HEK293T (cell line): ENCODE data around the gene STX19.
"Not testable (repeated sequence)": the region's sequence is repeated elsewhere in the genome, so short reads cannot be mapped to it uniquely, and the experiment has no call there.

Source experiments
- CTCF ChIA-PET: fragments of 350-600 bp; formaldehyde crosslinking; extraction: SDS; loops from one replicate; lab custom pipeline; 2021; ENCODE audit warnings: antibody characterized with exemption, inconsistent platforms; lab: Yijun Ruan, JAX
- POLR2A ChIA-PET: fragments of 350-600 bp; formaldehyde crosslinking; extraction: SDS; loops from one replicate; lab custom pipeline; 2020; ENCODE audit warnings: antibody characterized with exemption, inconsistent platforms; lab: Yijun Ruan, JAX
- DNase-seq: peaks from one replicate; pipeline ENCODE4 v3.0.0; 2012; ENCODE audit warnings: mixed read lengths; ENCODE audit errors: extremely low spot score
- BHLHE40 ChIP-seq: fragments of 450-650 bp; IDR thresholded peaks from 2 replicates; pipeline ENCODE4 v1.6.1; 2016; ENCODE audit warnings: mild to moderate bottlenecking, moderate library complexity, borderline replicate concordance
- ELF4 ChIP-seq: fragments of 450-650 bp; IDR thresholded peaks from 2 replicates; pipeline ENCODE4 v1.6.1; 2017; ENCODE audit warnings: antibody characterized with exemption
- FOXK2 ChIP-seq: fragments of 450-650 bp; IDR thresholded peaks from 2 replicates; pipeline ENCODE4 v1.6.1; 2016; ENCODE audit warnings: mild to moderate bottlenecking
- FOXM1 ChIP-seq: fragments of 450-650 bp; IDR thresholded peaks from 2 replicates; pipeline ENCODE4 v1.6.1; 2017; ENCODE audit warnings: mild to moderate bottlenecking, borderline replicate concordance
- L3MBTL2 ChIP-seq: fragments of 450-650 bp; conservative IDR thresholded peaks from 2 replicates; pipeline ENCODE4 v1.6.1; 2016; ENCODE audit warnings: mild to moderate bottlenecking
- NFRKB ChIP-seq: fragments of 450-650 bp; IDR thresholded peaks from 2 replicates; pipeline ENCODE4 v1.6.1; 2016; ENCODE audit warnings: mild to moderate bottlenecking, moderate library complexity
- SP1 ChIP-seq: fragments of 450-650 bp; IDR thresholded peaks from 2 replicates; pipeline ENCODE4 v1.6.1; 2017
- ZNF384 ChIP-seq: fragments of 450-650 bp; IDR thresholded peaks from 2 replicates; pipeline ENCODE4 v1.6.1; 2016
- TF ChIP-seq, protein P1 (sequence below): fragments of 450-650 bp; IDR thresholded peaks from 2 replicates; pipeline ENCODE4 v1.6.1; 2016

The STX19 gene

DNA sequence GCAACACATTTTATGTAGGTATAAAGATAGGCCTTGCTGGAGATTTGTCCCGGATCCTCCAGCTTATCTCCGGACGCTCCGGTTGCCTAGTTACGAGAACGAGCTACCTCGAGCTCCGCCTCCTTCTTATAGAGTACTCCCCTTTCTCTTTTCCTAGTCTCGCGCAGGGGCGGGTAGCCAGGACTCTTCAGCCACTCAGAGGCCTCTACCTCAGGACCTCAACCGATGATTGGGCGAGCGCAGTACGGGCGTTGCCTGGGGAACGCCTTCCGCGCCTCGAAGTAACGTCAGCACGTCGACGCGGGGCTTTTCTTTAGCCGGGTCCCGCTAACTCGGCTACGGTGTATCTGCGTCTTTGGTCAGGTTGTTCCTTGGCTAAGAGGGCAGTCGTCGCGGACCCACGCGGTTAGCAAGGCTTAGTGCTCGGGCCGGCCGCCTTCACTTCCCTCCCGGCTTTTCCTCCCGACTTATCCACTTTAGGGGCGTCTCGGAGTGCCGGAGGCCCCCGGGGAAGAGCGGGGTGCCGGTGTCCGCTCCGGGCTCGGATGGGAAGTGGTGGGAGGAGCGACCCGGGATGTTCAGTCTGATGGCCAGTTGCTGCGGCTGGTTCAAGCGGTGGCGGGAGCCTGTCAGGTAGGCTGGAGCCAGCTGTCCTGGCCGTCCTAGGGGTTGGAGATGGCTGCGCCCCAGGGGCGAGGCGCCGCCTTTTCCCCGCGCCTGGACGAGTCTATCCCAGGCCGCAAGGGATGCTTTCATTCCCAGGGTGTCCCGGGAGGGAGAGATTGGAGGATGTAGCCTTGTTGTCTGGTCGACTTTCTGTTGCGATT is 48.3 kb downstream of the STX19 start, which contains the start of gene ARL13B:
ARL13B (plus strand) TSS at position 306 of the 827 bp plus-strand sequence; CDS start at position 575, 269 bp downstream.
- CTCF ChIA-PET, result no interaction called here
- DNase-seq, result peak; percentile 89
- TF ChIP-seq ELF4 (no peak), L3MBTL2 (peak; percentile 61)
- POLR2A ChIA-PET, result interaction anchor here (0.6 to 1.8 kb wide), 7 partner anchors 8 to 83 kb away, joined by 3 to 10 read pairs (median 3); partner anchors contain the start of genes DHFR2 and NSUN3

DNA sequence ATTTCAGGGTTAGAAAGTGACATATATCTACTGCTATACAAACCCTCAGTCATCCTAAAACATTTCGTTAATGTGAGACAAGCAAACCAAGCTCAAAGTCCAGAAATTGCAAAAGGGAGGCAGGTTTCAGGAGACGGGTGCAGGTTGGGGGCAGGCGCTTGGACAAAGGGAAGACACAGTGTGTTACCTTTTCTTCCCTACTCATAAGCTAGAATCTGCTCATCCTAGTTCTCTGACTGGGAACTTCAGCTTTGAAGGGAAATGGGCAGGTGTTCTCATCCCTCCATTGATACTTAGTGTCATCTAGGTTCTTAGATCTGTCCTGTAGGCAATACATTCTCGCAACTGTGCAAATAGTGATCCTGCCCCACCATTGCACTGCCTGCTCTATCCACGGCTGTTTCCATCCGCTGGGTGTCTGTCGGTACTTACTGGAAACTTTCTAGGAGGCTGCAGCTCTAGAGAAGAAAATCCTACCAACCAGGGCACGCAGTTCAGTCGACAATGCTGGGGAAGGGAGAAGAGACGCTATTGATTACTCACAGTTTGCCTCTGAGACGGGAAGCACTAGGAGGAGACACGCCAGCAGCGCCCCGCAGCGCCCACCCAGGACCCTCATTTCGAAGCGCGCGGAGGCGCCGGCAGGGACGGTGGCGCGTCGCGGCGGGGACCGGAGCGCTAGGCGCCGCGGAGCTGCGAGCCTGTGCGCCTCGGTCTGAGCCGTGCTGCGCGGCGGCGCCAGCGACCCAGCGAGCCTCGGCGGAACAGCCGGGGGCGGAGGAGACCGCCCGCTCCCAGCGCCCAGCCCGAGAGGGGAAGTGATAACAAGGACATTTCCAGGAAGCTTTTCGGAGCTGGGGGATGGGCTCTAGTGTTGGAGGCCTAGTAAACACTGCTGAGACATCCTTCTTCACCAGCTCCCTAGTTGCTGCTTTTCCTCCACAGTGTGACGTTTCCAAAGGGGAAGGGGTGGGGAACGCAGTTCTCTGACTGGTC is 55.0 kb downstream of the STX19 start, which contains the start of gene PROS1:
PROS1 (minus strand) TSS at position 766 of the 996 bp plus-strand sequence; CDS start at position 619, 147 bp downstream.
- CTCF ChIA-PET, result interaction anchor here (0.6 kb wide), 1 partner anchor 1780 kb away, joined by 11 read pairs; no protein-coding TSS in a partner anchor
- peak; percentile 64 for DNase-seq
- POLR2A ChIA-PET, result interaction anchor here (0.8 to 2.2 kb wide), 12 partner anchors 9 to 383 kb away, joined by 3 to 15 read pairs (median 3); partner anchors contain the start of genes DHFR2 and NSUN3
- TF ChIP-seq FOXK2 (no peak), FOXM1 (0 out of 2 replicates have a peak, but pooled peaks have one; percentile 23)

DNA sequence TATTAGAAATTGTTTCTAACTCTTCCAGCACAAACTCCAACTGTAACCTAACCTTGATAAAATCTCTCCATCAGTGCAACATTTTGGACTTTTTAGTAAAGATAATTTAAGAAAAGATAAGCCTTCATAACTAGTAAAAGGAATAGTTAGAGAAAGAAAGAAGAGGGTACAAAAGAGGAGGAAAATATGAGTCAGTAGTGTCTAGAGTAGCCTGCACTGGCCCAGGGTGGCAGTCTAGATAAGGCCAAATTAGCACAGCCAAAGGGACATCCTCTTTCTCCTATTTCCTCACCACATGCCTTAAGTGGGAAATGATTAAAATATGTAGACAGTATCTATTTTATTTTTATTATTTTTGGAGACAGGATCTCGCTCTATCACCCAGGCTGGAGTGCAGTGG is 58.4 kb downstream of the STX19 start:
- ChIA-PET CTCF (no interaction called here), POLR2A (interaction anchor here (2.1 kb wide), 1 partner anchor 93 kb away, joined by 10 read pairs; the partner anchor contains the start of genes DHFR2 and NSUN3)
- TF ChIP-seq SP1 (no peak), ELF4 (no peak), BHLHE40 (no peak), FOXK2 (no peak), FOXM1 (no peak), NFRKB (no peak)
- DNase-seq, result no peak

DNA sequence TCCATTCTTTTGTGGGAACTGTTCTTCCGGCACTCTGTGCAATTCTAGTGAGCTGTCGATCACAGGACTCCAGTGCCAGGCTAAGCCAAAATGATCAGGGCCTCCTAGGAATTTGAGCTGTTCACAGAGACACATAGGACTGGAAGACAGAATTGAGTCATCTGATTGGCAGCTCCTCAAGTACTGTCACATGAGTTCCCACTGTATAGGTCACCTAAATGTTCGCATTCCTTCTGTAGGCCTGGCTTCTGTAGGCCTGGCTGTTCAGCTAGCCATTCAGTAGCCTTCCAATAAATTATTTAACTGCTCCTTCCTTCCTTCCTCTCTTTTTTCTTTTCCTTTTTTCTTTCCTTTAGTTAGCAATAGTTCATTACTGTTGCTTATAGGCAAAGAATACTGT is 59.0 kb downstream of the STX19 start:
- ChIA-PET CTCF (no interaction called here), POLR2A (interaction anchor here (2.1 kb wide), 1 partner anchor 93 kb away, joined by 10 read pairs; the partner anchor contains the start of genes DHFR2 and NSUN3)
- DNase-seq, result no peak
- TF ChIP-seq, protein P1, sequence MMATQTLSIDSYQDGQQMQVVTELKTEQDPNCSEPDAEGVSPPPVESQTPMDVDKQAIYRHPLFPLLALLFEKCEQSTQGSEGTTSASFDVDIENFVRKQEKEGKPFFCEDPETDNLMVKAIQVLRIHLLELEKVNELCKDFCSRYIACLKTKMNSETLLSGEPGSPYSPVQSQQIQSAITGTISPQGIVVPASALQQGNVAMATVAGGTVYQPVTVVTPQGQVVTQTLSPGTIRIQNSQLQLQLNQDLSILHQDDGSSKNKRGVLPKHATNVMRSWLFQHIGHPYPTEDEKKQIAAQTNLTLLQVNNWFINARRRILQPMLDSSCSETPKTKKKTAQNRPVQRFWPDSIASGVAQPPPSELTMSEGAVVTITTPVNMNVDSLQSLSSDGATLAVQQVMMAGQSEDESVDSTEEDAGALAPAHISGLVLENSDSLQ, result peak; percentile 66
- no peak for TF ChIP-seq BHLHE40
- TF ChIP-seq ZNF384, result no peak

DNA sequence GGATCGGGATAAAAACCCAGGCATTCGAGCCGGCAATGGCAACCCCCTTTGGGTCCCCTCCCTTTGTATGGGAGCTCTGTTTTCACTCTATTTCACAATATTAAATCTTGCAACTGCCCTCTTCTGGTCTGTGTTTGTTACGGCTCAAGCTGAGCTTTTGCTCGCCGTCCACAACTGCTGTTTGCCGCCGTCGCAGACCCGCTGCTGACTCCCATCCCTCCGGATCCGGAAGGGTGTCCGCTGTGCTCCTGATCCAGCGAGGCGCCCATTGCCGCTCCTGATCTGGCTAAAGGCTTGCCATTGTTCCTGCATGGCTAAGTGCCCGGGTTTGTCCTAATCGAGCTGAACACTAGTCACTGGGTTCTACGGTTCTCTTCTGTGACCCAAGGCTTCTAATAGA is 63.3 kb downstream of the STX19 start:
- POLR2A ChIA-PET, CTCF ChIA-PET: not testable (repeated sequence)

More for the DNA sequence above, 63.3 kb downstream of the STX19 start:
- DNase-seq, result not testable (repeated sequence)
